G401.6 (cell line): ENCODE results near the gene OGG1.
"Not testable (repeated sequence)": the region's sequence is repeated elsewhere in the genome, so short reads cannot be mapped to it uniquely, and the experiment has no call there.

Experiments used
- FAIRE-seq: peaks from 2 replicates; lab custom pipeline; 2012; peaks lifted over from hg19 to GRCh38; lab: Jason Lieb, UNC

OGG1 gene

GRCh38 chr3:9765865-9766264, 16.1 kb downstream of the OGG1 start:
- FAIRE-seq = no peak

DNA sequence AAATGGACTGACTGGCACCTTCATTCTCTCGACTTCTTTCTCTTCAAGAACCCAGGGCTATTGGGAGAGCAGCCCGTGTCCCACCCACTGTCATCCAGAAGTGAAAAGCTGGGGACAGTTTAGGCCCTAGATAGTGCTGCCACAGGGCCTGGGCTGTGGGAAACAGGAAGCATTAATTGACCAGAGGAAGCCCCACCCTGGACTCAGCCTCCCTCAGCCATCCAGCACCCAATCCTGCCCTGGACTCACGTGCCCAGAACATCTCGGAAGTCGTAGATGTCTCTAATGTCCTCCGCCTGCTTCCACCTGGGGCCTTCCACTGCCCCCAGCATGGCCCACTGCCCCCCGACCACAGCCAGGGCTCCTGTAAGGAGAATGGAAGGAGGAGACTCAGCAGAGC, 17.7 kb downstream of the OGG1 start:
- FAIRE-seq = no peak

DNA sequence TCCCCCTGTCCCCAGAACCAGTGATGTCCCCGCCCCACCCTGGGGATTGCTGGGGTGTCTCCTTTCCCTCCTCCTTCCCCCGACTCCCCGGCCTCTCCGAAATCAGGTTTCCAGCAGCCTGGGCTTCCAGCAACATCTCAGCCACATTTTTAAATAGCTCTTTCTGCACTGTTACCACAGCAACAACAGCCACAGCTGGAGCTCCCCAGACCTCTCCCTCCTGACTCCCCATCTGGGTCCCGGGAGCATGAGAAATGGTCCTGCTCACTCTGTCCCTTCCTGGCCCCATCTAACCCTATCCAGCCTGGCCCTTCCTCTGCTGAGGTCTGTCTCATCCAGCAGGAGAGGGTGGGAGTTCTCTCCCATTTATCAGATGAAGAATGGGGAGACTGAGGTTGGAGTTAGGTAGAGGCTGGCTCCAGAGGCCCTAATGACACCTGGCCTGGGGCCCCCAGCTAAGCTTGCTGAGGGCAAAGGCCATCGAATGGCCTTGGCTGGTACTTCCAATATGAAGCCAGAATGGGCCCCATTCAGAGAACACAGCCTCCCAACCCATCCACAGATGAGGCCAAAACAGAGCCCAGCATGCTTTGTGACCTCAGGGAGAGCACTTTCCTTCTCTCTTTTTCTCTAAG, 18.5 kb downstream of the OGG1 start:
- no peak for FAIRE-seq

DNA sequence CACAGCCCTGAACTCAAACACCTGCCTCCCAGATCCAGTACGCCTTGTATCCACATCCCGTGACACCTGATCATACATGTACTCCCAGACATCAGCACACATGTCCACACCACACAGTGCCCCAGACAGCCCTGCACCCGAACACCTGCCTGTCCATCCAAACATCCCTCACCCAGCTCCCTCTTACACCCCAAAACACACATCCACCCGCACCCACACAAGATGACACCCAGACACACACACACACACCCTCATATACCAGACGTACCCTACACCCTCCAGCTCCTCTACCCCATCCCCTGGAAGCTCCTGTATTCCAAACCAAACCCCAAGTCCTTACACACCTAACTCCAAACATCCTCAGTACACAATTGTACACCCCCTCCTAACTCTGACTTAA, 19.3 kb downstream of the OGG1 start:
- FAIRE-seq = no peak

DNA sequence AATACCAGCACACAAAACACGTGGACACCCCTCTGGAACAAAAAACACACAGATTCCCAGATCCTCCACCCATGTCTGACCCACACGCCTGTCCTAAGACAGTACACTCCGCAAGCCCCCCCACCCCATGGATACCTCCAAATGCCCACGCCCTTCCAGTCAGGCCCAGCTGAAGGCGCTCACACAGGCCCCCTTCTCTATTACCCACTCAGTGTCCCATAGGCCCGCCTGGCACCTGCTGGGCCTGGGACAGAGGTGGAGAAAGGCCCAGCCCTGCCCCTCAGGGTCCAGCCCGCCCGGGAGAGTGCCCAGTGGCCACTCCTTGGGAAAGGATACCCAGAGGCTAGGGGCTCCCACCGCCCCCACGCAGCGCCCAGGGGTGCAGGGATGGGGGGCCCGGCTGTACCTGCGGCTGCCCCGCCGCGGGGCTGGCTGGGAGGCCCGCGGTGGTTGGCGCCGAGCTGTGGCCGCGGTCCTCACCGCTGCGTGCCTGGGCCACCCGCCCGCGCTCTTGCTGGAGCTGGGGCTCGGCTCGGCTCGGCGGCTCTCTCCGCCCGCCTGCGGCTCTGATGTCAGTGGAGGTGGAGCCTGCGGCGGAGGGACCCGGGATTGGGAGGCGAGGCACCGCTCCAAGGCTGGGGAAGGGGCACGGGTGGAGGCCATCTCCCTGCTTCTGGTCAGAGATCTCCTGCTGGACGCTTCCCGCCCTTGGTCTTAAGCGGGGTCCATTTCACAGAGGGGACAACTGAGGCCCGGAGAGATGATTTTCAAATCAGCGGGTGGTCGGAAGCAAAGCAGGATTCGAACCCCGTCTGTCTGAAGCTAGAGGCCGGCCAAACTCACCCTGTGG, 19.9 kb downstream of the OGG1 start, which contains the start of gene CAMK1:
TSS of gene CAMK1 (minus strand) at position 522 of the 850 bp plus-strand sequence. CDS start 2,198 bp downstream, outside the sequence.
- FAIRE-seq = no peak

GRCh38 chr3:9770276-9770812, 20.6 kb downstream of the OGG1 start:
- no peak for FAIRE-seq

DNA sequence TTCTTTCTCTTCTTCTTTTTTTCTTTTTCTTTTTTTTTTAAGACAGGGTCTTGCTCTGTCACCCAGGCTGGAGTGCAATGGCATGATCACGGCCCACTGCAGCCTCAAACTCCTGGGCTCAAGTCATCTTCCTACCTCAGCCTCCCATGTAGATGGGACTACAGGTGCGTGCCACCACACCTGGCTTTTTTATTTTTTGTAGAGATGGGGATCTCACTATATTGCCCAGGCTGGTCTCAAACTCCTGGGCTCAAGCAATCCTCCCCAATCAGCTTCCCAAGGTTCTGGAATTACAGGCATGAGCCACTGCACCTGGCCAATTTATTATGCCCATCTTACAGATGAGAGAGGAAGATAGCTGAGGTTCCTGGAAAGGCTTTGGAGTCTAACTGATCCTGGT, 21.3 kb downstream of the OGG1 start:
- not testable (repeated sequence) for FAIRE-seq

GRCh38 chr3:9776896-9777693, 27.3 kb downstream of the OGG1 start:
- no peak for FAIRE-seq

DNA sequence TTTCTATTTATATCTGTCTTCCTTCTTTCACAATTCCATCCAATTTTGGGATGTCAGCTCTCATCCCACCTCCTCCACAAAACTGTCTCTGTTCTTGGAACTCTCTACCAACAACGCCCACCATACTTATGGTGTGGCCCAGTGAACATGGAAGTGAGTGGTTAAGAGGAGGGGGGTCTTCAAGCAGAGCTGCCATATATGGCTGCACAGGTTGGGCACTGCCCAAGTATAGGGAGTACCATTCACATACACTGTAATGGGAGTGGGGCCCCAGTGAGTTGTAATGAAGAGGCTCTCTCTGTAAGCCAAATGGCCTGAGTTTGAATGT, 27.9 kb downstream of the OGG1 start:
- no peak for FAIRE-seq

- FAIRE-seq = no peak
These were observed 28.7 kb downstream of the OGG1 start for GRCh38 chr3:9778143-9779074.

GRCh38 chr3:9779075-9779593, 29.4 kb downstream of the OGG1 start:
- FAIRE-seq = no peak

- no peak for FAIRE-seq
These were observed 30.1 kb downstream of the OGG1 start for GRCh38 chr3:9779721-9780457.

DNA sequence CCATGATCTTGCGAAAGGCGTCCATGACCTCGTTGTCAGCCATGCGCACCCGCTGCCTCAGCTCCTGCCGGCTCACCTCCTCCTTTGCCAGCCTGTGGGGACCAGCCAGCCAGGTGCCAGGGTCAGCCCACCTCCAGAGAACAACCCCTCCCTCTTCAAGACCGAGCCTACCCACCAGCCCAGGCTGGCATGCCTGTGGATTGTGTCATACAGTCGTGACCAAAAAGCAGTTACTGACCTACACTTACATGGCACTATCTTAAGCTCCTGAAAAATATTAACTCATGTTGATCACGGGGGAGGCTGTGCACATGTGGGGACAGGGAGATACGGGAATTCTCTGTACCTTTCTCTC, 30.7 kb downstream of the OGG1 start:
- no peak for FAIRE-seq

DNA sequence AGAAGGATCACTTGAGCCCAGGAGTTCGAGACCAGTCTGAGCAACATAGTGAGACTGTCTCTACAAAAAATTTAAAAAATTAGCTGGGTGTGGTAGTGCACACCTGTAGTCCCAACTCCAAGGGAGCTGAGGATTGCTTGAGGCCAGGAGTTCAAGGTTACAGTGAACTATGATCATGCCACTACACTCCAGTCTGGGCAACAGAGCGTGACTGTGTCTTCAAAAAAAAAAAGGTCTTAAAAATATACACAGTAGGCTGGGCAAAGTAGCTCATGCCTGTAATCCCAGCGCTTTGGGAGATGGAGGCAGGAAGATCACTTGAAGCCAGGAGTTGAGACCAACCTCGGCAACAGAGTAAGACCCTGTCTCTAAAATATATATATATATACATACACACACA, 31.2 kb downstream of the OGG1 start:
- FAIRE-seq = no peak

DNA sequence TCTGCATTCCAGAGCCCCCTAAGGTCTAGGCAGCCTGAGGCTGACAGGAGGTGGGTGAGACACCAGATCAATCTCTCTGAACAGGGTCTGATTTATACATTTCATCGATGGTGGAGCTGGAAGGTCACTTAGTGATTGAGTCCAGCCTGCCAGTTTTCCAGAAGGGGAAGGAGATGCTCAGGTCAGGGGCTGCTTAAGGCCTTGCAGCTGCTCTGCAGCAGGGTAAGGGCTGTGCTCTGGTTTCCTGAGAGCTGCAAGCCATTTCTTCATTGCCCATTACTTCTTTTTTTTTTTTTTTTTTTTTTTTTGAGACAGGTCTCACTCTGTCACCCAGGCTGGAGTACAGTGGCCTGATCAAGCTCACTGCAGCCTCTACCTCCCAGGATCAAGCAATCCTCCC, 31.8 kb downstream of the OGG1 start:
- FAIRE-seq = no peak

DNA sequence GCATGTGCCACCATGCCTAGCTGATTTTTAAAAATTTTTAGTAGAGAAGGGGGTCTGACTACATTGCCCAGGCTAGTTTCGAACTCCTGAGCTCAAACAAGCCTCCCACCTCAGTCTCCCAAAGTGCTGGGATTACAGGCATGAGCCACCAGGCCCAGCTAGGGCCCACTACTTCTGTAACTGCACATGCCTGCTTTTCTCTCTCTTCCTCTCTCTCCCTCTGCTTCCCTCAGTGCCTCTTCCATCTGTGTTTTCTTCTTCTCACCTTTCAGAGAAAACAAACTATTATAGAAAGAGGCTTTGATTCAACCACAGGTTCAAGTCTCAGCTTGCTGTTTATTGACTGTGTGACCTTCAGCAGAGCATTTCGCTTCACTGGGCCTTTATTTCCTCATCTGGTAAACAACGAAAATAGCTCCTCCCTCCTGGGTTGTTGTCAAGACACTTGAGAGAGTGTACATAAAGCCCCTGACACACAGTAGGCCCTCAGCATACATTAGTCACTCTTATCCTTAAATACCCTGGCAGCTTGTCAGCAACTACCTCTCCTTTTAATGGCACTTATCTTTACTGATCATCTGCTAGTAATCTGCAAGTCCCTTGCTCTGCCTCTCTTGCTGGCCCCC, 32.3 kb downstream of the OGG1 start:
- FAIRE-seq = no peak

DNA sequence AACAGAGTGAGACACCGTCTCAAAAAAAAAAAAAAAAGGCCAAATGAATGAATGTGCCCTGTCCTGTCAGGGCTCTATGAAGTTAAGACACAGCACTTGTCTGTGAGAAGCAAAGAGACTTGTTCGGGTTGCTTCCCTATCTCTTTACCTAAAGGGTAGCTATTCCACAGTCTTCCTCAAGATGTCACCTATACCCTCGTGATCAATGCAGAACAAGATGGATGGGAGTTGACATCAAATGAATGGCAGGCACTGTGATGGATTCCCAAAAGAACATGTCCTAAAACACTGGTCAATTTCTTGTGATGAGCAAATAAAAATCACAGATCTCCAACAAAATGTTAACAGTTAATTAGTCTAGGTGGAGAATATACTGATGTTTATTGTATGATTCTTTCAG, 33.0 kb downstream of the OGG1 start:
- no peak for FAIRE-seq

DNA sequence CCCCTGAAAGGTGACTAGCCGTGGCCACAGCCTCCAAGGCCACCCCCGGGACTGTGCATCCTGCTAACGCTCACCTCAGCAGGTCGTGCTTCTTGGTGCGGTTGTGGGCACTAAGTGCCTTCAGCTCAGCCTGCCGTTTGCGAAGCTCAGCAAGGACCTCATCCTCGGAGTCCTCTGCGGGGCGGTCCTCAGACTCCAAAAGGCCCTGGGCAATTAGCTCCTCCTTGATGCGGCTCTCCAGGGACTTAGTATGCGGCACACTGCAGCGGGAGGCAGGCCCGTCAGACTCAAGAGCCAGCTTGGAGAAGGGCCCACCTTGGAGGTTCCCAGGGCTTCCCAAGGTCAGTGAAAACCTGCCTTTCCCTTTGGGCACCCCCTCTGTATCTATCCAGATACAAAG, 34.2 kb downstream of the OGG1 start:
- no peak for FAIRE-seq

- no peak for FAIRE-seq
These were observed 35.2 kb downstream of the OGG1 start for GRCh38 chr3:9784965-9785364.

- FAIRE-seq = no peak
These were observed 35.9 kb downstream of the OGG1 start for GRCh38 chr3:9785602-9786001.
